Regular cardiac myocyte (primary cell): ENCODE results near the gene ARL8A. TPM values are rescaled to one million over a fixed set of nuclear protein-coding genes. Genes with fewer than 3 reads are reported as not detected.

ENCODE experiments used
- total RNA-seq: library from RNA; depleted of rRNA; stranded (reverse); fragments of >200 nt; gene quantifications from 2 replicates; pipeline ENCODE4 v1.2.3, GENCODE V29; 2014

ARL8A gene
- total RNA-seq: 18.6 and 28.2 TPM in 2 replicates

DNA sequence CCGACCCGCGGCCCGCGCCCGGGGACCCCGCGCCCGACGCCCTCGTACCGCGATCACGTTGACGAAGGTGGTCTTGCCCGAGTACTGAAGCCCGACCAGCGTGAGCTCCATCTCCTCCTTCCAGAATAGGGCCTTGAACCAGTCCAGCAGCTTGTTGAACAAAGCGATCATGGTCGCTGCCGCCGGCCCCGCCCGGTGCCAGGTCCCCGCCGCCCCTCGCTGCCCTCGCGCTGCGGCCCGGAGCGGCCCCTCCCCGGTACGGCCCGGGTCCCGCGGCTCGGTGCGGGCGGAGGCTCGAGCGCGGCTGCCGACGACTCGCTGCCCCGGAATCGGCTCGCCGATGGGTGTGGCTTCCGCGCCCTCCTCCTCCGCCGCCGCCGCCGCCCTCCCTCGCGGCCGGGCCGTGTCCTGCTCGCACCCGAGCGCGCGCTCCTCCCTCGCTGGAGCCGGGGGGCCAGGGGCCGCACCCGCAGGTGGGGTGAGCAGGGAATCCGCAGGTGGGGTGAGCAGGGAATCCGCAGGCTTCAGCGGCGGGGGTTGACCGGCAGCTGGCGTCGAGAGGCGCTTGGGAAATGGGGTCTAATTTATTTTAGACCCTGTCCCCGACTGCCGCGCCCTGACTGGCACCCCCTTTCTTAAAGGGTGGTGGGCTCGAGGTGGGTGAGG is at the start of gene ARL8A:
Gene ARL8A, minus strand, starts transcription at position 336 of the 666 bp plus-strand sequence. Its CDS starts 165 bp downstream, at position 171.

DNA sequence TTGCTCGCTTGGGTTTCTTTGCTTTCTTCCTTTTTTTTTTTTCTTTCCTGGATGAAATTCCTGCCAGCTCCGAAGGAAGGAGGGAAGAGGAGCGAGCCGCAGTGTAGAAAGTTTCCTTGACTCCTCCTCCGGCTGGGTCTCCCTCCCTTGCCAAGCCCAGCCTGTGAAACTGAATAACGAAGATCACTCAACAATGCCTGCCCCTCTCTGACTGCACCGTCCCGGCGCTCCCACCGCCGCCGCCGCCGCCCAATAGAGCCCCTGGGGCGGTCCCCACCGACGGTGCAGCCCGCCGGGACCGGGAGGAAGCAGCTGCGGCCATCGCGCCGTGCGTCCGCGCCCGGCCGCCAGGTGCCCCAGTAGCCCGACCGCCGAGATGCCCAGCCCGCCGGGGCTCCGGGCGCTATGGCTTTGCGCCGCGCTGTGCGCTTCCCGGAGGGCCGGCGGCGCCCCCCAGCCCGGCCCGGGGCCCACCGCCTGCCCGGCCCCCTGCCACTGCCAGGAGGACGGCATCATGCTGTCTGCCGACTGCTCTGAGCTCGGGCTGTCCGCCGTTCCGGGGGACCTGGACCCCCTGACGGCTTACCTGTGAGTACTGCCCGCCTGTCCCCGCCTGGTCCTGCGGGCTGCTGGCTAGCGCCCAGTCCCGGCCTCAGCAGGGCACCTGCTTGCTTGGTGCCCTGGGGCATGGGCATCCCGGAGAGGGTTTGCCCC is 49.2 kb upstream of the ARL8A start, which contains the start of gene LGR6:
Gene LGR6, plus strand, starts transcription at position 186 of the 714 bp plus-strand sequence. Its CDS starts 191 bp downstream, at position 377.

GRCh38 chr1:202160377-202160940 is 15.9 kb upstream of the ARL8A start, which contains the start of gene PTPN7:
TSS of gene PTPN7 (minus strand) at chr1:202160602. CDS start at chr1:202159402, 1,200 bp downstream.

GRCh38 chr1:202122639-202123335 is 21.8 kb downstream of the ARL8A start, which contains the start of gene GPR37L1:
TSS of gene GPR37L1 (plus strand) at chr1:202122917. CDS start at chr1:202122964, 47 bp downstream.

Other genes starting within 250 kb of the ARL8A start
- gene LMOD1, start 198.2 kb downstream of the ARL8A start, total RNA-seq: 3.1 and 25.7 TPM in 2 replicates
- 62.6 and 113 TPM in 2 replicates for gene TIMM17A, start 189.2 kb downstream of the ARL8A start, total RNA-seq
- gene RNPEP, start 162.1 kb downstream of the ARL8A start, total RNA-seq: 63.8 and 79.8 TPM in 2 replicates
- gene ELF3, start 134.2 kb downstream of the ARL8A start, total RNA-seq: 0.77 and 2.5 TPM in 2 replicates
- not detected in 2 replicates for gene GPR37L1, start 21.8 kb downstream of the ARL8A start, total RNA-seq
- not detected in 2 replicates for gene PTPN7, start 15.9 kb upstream of the ARL8A start, total RNA-seq
- not detected in 2 replicates for gene LGR6, start 49.1 kb upstream of the ARL8A start, total RNA-seq
- 16.1 and 92.6 TPM in 2 replicates for gene UBE2T, start 197.2 kb upstream of the ARL8A start, total RNA-seq
- 14.6 and 25.1 TPM in 2 replicates for gene PPP1R12B, start 204.0 kb upstream of the ARL8A start, total RNA-seq